HCT116 (cell line): Measurements from ENCODE around the gene TMIGD2. TPM values are rescaled to one million over a fixed set of nuclear protein-coding genes. Genes with fewer than 3 reads are reported as not detected.

ENCODE experiments used
- ATAC-seq: fragments of 200-7000 bp; cut with Tn5 transposase; 2 replicates; pipeline ENCODE4 v1.9.1; 2020; ENCODE audit warnings: mild to moderate bottlenecking, moderate library complexity
- BruUV-seq: library from RNA; stranded (reverse); fragments of 400-500 nt; replicated peaks from 2 replicates; lab custom pipeline; 2021; lab: Mats Ljungman, UMichigan
- CTCF ChIA-PET: fragments of 300-600 bp; sonication (Branson Sonifier 250); formaldehyde crosslinking; loops from one replicate; lab custom pipeline; 2021; ENCODE audit warnings: antibody characterized with exemption; lab: Charles Lee
- POLR2A ChIA-PET: fragments of 300-600, 350-600 bp; sonication (Branson Sonifier 250); formaldehyde crosslinking; loops from one replicate; lab custom pipeline; 2021; ENCODE audit warnings: antibody characterized with exemption; lab: Charles Lee
- RAD21 ChIA-PET, 2 experiments: fragments of 300-600 bp; sonication (Branson Sonifier 250); formaldehyde crosslinking; loops; one replicate each; lab custom pipeline; 2023; ENCODE audit warnings: low total read pairs in 2 of 2; ENCODE audit not compliant: uncharacterized antibody in 2 of 2, unreplicated experiment in 2 of 2, low non-redundant PET in 1 of 2; lab: Charles Lee
- DNase-seq: peaks from one replicate; pipeline ENCODE4 v3.0.0-alpha.2; 2010; ENCODE audit warnings: low read depth, low spot score
- H2AFZ ChIP-seq: fragments of 200-600 bp; shearing (Covaris generic), sonication (generic); 2 replicates; pipeline ENCODE4 v1.6.1; 2017; ENCODE audit warnings: low read depth, mixed run types, mixed read lengths, antibody characterized with exemption, low read length; ENCODE audit not compliant: poor library complexity, severe bottlenecking
- H3K27ac ChIP-seq: 2 replicates; pipeline ENCODE4 v1.5.1; 2012; ENCODE audit warnings: low read depth, low read length
- H3K27me3 ChIP-seq: fragments of 200-600 bp; sonication (generic); 2 replicates; pipeline ENCODE4 v1.6.1; 2016; ENCODE audit warnings: mixed run types, low read length, mixed read lengths; ENCODE audit not compliant: insufficient read depth
- H3K36me3 ChIP-seq, 2 experiments: fragments of 200-500 bp in 1 of 2; fragments of 200-600 bp in 1 of 2; sonication (Bioruptor generic) in 1 of 2; sonication (generic) in 1 of 2; 2 replicates each; pipeline versions ENCODE4 v1.5.1 to v1.6.1; 2014 to 2016; ENCODE audit warnings: low read length in 2 of 2, inconsistent platforms in 1 of 2, mixed read lengths in 1 of 2, mixed run types in 1 of 2; ENCODE audit not compliant: insufficient read depth in 2 of 2, control insufficient read depth in 1 of 2
- H3K4me1 ChIP-seq, 2 experiments: fragments of 200-600 bp in 1 of 2; sonication (generic) in 1 of 2; 2 replicates each; pipeline versions ENCODE4 v1.5.1 to v1.6.1; 2012 to 2017; ENCODE audit warnings: low read length in 2 of 2, inconsistent platforms in 1 of 2, mild to moderate bottlenecking in 1 of 2, mixed read lengths in 1 of 2, mixed run types in 1 of 2, moderate library complexity in 1 of 2; ENCODE audit not compliant: insufficient read depth in 2 of 2, control insufficient read depth in 1 of 2
- H3K4me2 ChIP-seq: fragments of 200-600 bp; sonication (generic); 2 replicates; pipeline ENCODE4 v1.6.1; 2017; ENCODE audit warnings: mixed run types, low read length, mixed read lengths
- H3K4me3 ChIP-seq, 2 experiments: fragments of 200-600 bp in 1 of 2; sonication (generic) in 1 of 2; replicated peaks in 1 of 2; 2 replicates each; pipeline ENCODE4 v1.5.1; 2011 to 2016; ENCODE audit warnings: low read length in 2 of 2, control low read depth in 1 of 2, low read depth in 1 of 2, mild to moderate bottlenecking in 1 of 2, mixed read lengths in 1 of 2, mixed run types in 1 of 2
- H3K79me2 ChIP-seq: fragments of 200-600 bp; sonication (generic); 2 replicates; pipeline ENCODE4 v1.6.1; 2017; ENCODE audit warnings: mild to moderate bottlenecking, mixed run types, low read length, moderate library complexity, mixed read lengths; ENCODE audit not compliant: insufficient read depth
- H3K9ac ChIP-seq: fragments of 200-600 bp; sonication (generic); 2 replicates; pipeline ENCODE4 v1.6.1; 2016; ENCODE audit warnings: low read length, mixed read lengths
- H3K9me2 ChIP-seq: fragments of 200-600 bp; sonication (generic), shearing (Covaris generic); 2 replicates; pipeline ENCODE4 v1.6.1; 2017; ENCODE audit warnings: mixed run types, mild to moderate bottlenecking, moderate library complexity; ENCODE audit not compliant: insufficient read depth
- H3K9me3 ChIP-seq, 2 experiments: fragments of 200-500 bp in 1 of 2; fragments of 200-600 bp in 1 of 2; sonication (Bioruptor generic) in 1 of 2; sonication (generic) in 1 of 2; 2 replicates each; pipeline ENCODE4 v1.6.1; 2014 to 2017; ENCODE audit warnings: low read length in 2 of 2, mixed read lengths in 2 of 2, inconsistent platforms in 1 of 2, low read depth in 1 of 2, mild to moderate bottlenecking in 1 of 2, mixed run types in 1 of 2, moderate library complexity in 1 of 2; ENCODE audit not compliant: control insufficient read depth in 1 of 2, insufficient read depth in 1 of 2
- H4K20me1 ChIP-seq: fragments of 200-600 bp; sonication (generic), shearing (Covaris generic); 2 replicates; pipeline ENCODE4 v1.6.1; 2017; ENCODE audit warnings: mixed run types, mild to moderate bottlenecking, moderate library complexity; ENCODE audit not compliant: insufficient read depth
- ATF3 ChIP-seq: IDR thresholded peaks from 2 replicates; pipeline ENCODE4 v1.6.1; 2012
- CBX3 ChIP-seq: IDR thresholded peaks from 2 replicates; pipeline ENCODE4 v1.6.1; 2012; ENCODE audit warnings: low read depth
- EGR1 ChIP-seq: IDR thresholded peaks from 2 replicates; pipeline ENCODE4 v1.6.1; 2012; ENCODE audit warnings: low read depth
- ELF1 ChIP-seq: IDR thresholded peaks from 2 replicates; pipeline ENCODE4 v1.6.1; 2012; ENCODE audit warnings: low read depth, borderline replicate concordance
- EZH2 ChIP-seq: fragments of 200-600 bp; sonication (generic); IDR thresholded peaks from 2 replicates; pipeline ENCODE4 v1.6.1; 2017; ENCODE audit warnings: antibody characterized with exemption, mixed run types
- EZH2phosphoT487 ChIP-seq: fragments of 200-600 bp; IDR thresholded peaks from 2 replicates; pipeline ENCODE4 v1.6.1; 2018; ENCODE audit warnings: antibody characterized with exemption, borderline replicate concordance
- FOSL1 ChIP-seq: IDR thresholded peaks from 2 replicates; pipeline ENCODE4 v1.6.1; 2012; ENCODE audit warnings: low read depth
- POLR2A ChIP-seq: IDR thresholded peaks from 2 replicates; pipeline ENCODE4 v1.7.0; 2011; ENCODE audit warnings: borderline replicate concordance; ENCODE audit not compliant: insufficient read depth, insufficient read length; ENCODE audit errors: extremely low read depth
- POLR2AphosphoS5 ChIP-seq: IDR thresholded peaks from 2 replicates; pipeline ENCODE4 v1.6.1; 2011; ENCODE audit warnings: mild to moderate bottlenecking, low read depth, low read length, moderate library complexity
- SIN3A ChIP-seq: IDR thresholded peaks from 2 replicates; pipeline ENCODE4 v1.6.1; 2012; ENCODE audit warnings: low read depth
- TCF7L2 ChIP-seq: IDR thresholded peaks from 2 replicates; pipeline ENCODE4 v1.7.0; 2011; ENCODE audit warnings: borderline replicate concordance, inconsistent platforms; ENCODE audit not compliant: insufficient read depth, insufficient read length; ENCODE audit errors: extremely low read depth
- YY1 ChIP-seq: IDR thresholded peaks from 2 replicates; pipeline ENCODE4 v1.6.1; 2011; ENCODE audit warnings: low read length, low read depth, moderate library complexity, mild to moderate bottlenecking; ENCODE audit not compliant: insufficient replicate concordance; ENCODE audit errors: extremely low read depth
- ZFX ChIP-seq: fragments of 450-650 bp; IDR thresholded peaks from 2 replicates; pipeline ENCODE4 v1.6.1; 2017
- ZNF274 ChIP-seq: fragments of 200-500 bp; sonication (Bioruptor generic); IDR thresholded peaks from 2 replicates; pipeline ENCODE4 v1.6.1; 2014; ENCODE audit warnings: mild to moderate bottlenecking, low read depth, low read length, inconsistent platforms
- intact Hi-C: fragments of 100-400 bp; cut with micrococcal nuclease; formaldehyde crosslinking; loops from 2 replicates; pipeline ENCODE4 v1.10.0; 2022
- total RNA-seq: library from RNA; stranded (reverse); gene quantifications from one replicate; pipeline ENCODE4 v1.2.1, GENCODE V29; 2021; ENCODE audit not compliant: unreplicated experiment
- TF ChIP-seq, protein P1 (sequence below): IDR thresholded peaks from 2 replicates; pipeline ENCODE4 v1.6.1; 2012
- TF ChIP-seq, protein P2 (sequence below): IDR thresholded peaks from 2 replicates; pipeline ENCODE4 v1.6.1; 2011; ENCODE audit warnings: mild to moderate bottlenecking, low read length, moderate library complexity; ENCODE audit not compliant: insufficient replicate concordance; ENCODE audit errors: extremely low read depth

TMIGD2 gene
- total RNA-seq, 1 experiment from 2014 or later = not detected

- RAD21 ChIA-PET = no interaction called here
- H3K4me1 ChIP-seq = peaks cover 0 to 10% of the 10 kb centered on the region in 2 experiments; a peak in 2 of 4 replicates
- no peak for DNase-seq
- H3K27ac ChIP-seq = no peak overlapping the region
- no peaks in the 10 kb centered on the region for H3K79me2 ChIP-seq
- no peak overlapping the region for H3K4me2 ChIP-seq
- H4K20me1 ChIP-seq = no peaks in the 10 kb centered on the region
- ATAC-seq = no peak
- no peaks in the 10 kb centered on the region for H3K27me3 ChIP-seq
- H3K9ac ChIP-seq = no peak overlapping the region
- no TSS peak for BruUV-seq
- no peak overlapping the region for H2AFZ ChIP-seq
- POLR2A ChIA-PET = no interaction called here
- intact Hi-C loops = no loop called here
- no peak for TF ChIP-seq ATF3
- no peak for TF ChIP-seq YY1
- TF ChIP-seq EGR1 = no peak
- TF ChIP-seq TCF7L2 = no peak
- no peaks in the 10 kb centered on the region for H3K9me3 ChIP-seq
- H3K36me3 ChIP-seq = no peaks in the 10 kb centered on the region
- CTCF ChIA-PET = interaction anchor here (1.5 kb wide), 1 partner anchor 11 kb away, joined by 10 read pairs; no protein-coding TSS in a partner anchor
- H3K9me2 ChIP-seq = no peaks in the 10 kb centered on the region
- no peak overlapping the region for H3K4me3 ChIP-seq
Measured at GRCh38 chr19:4278010-4278409, 24.2 kb downstream of the TMIGD2 start.

DNA sequence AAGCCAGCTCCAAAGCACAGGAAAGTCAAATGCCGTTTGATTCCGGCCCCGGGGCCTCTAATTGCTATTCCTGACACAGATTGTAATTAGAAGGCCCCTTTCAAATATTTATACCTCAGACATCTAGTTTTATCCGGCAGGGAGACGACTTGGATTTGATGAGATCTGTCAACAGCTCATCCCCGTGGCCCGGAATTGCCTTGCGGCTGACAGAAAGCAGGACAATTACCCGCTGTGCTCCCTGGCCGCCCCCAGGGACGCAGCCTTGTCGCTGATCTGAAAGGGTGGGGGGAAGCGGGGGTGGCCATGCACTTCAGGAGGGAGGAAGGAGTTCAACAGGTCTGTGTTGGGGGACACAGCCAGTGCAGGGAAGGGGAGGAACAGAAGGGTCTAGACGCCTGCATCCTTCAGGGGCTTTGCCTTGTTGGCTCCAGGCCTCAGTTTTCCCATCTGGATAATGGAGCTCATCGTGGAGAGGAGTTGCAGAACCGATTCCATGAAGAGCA is 24.9 kb downstream of the TMIGD2 start:
- no peak overlapping the region for H2AFZ ChIP-seq
- no peaks in the 10 kb centered on the region for H3K36me3 ChIP-seq
- no peak overlapping the region for H3K4me3 ChIP-seq
- H3K4me1 ChIP-seq = peaks cover 0 to 10% of the 10 kb centered on the region in 2 experiments; a peak in 2 of 4 replicates
- no peaks in the 10 kb centered on the region for H3K79me2 ChIP-seq
- no peaks in the 10 kb centered on the region for H4K20me1 ChIP-seq
- H3K9me3 ChIP-seq = no peaks in the 10 kb centered on the region
- ATAC-seq (no peak), DNase-seq (no peak)
- TF ChIP-seq FOSL1 (no peak), CBX3 (no peak), ELF1 (no peak), TCF7L2 (no peak), ZNF274 (no peak), SIN3A (no peak), POLR2A (no peak), ATF3 (no peak), POLR2AphosphoS5 (no peak), EZH2 (no peak), ZFX (no peak), EZH2phosphoT487 (no peak)
- TF ChIP-seq, protein P1, sequence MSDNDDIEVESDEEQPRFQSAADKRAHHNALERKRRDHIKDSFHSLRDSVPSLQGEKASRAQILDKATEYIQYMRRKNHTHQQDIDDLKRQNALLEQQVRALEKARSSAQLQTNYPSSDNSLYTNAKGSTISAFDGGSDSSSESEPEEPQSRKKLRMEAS = no peak
- TF ChIP-seq, protein P2, sequence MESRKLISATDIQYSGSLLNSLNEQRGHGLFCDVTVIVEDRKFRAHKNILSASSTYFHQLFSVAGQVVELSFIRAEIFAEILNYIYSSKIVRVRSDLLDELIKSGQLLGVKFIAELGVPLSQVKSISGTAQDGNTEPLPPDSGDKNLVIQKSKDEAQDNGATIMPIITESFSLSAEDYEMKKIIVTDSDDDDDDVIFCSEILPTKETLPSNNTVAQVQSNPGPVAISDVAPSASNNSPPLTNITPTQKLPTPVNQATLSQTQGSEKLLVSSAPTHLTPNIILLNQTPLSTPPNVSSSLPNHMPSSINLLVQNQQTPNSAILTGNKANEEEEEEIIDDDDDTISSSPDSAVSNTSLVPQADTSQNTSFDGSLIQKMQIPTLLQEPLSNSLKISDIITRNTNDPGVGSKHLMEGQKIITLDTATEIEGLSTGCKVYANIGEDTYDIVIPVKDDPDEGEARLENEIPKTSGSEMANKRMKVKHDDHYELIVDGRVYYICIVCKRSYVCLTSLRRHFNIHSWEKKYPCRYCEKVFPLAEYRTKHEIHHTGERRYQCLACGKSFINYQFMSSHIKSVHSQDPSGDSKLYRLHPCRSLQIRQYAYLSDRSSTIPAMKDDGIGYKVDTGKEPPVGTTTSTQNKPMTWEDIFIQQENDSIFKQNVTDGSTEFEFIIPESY = no peak
- RAD21 ChIA-PET = no interaction called here
- intact Hi-C loops = no loop called here
- BruUV-seq = no TSS peak
- CTCF ChIA-PET = interaction anchor here (1.5 kb wide), 1 partner anchor 10 kb away, joined by 10 read pairs; no protein-coding TSS in a partner anchor
- H3K27ac ChIP-seq = no peak overlapping the region
- H3K9me2 ChIP-seq = no peaks in the 10 kb centered on the region
- POLR2A ChIA-PET = no interaction called here
- H3K4me2 ChIP-seq = no peak overlapping the region
- no peaks in the 10 kb centered on the region for H3K27me3 ChIP-seq
- no peak overlapping the region for H3K9ac ChIP-seq
